GM18511 (cell line): Measurements from ENCODE around the gene MMP7.
"Not testable (repeated sequence)": the region's sequence is repeated elsewhere in the genome, so short reads cannot be mapped to it uniquely, and the experiment has no call there.

ENCODE experiments used
- ATAC-seq: cut with Tn5 transposase; IDR thresholded peaks from one replicate; pipeline ENCODE4 v1.9.1; 2021; ENCODE audit warnings: mild to moderate bottlenecking, moderate library complexity; ENCODE audit not compliant: unreplicated experiment

The MMP7 gene

DNA sequence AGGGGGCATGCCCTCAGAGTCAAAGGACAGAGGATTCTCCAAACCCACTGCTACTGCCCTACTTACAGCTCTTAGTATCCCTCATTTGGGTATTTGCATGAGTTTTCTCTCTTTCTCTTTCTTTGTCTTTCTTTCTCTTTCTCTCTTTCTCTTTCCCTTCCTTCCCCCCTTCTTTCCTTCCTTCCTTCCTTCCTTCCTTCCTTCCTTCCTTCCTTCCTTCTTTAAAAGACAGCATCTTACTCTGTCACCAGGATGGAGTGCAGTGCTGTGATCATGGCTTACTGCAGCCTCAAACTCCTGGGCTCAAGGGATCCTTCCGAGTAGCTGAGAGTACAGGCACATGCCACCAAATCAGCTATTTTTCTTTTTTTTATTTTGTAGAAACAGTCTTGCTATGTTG lies 14.0 kb upstream of the MMP7 start:
- ATAC-seq, result no peak

DNA sequence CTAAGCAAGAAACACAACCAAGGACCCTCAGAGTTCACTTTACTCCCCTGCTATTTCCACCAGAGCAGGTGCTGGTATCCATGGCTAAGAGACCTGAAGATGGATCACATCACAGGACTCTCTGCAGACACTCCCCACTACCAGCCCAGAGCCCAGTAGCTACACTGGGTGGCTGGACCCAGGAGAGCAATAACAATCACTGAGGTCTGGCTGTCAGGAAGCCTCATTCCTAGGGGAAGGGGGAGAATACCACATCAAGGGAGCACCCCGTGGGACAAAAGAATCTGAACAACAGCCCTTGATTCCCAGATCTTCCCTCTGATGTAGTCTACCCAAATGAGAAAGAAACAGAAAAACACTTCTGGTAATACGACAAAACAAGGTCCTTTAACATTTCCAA lies 9.0 kb upstream of the MMP7 start:
- no peak for ATAC-seq

DNA sequence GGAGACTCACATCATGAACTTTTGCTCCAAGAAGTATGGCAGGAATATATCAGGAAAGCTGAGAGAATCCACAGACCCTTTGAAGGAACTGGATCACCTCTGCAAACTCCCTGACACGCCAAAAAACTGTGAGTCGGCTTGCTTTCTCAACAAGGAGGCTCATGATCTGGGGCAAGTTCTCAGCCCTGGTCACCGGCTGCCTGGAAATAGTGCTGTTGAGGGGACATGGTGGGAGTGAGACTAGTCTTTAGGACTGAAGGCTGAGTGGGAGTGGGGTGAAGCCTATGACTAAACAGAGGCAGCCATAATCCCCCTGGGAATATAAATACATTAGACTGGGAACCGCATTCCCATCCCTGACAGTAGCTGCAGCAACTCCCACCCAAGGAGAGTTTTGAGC lies 8.4 kb upstream of the MMP7 start:
- no peak for ATAC-seq

DNA sequence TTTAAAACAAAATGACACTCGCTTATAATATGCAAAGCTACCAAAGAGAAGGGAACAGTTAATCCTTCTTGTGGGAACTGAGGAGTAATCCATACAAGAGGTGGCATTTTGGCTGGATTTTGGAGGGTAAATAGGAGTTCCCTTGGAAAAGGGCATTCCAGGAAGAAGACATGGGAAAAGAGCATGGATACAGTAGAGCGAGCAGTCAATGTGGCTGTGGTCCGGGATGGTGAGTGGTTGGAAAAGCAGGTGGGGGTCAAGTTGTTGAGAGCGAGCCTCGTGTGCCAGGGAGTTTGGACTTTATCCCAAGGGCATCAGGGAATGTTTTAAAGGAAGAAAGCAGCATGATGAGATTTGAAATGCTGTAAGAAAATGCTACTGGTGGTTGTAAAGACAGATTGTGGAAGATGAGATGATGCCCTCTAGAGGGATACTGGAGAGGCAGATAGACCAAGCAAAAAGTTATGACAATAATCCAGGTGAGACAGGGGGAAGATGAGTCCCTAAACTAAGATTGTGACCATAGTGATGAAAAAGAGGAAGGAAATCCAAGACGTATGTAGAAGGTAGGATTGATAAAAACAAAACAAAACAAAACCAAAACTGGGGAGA lies 3.8 kb upstream of the MMP7 start:
- ATAC-seq, result no peak

DNA sequence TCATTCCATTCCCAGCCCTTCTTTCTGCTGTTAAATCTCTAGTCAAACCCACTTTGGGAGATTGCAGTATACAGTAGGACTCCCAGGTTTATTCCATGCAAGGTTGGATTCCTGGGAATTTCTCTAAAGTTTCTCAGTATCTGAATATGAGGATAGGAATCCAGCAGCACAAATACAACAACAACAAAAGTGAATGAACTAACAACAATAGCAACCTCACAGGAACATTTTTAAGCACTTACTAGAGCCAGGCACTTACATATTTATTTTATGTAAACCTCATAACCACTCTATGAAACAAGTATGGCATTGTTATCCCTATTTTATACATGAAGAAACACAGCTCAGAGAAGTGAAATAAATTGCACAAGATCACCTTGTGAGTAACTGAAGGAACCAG lies 1.9 kb downstream of the MMP7 start:
- ATAC-seq, result no peak

DNA sequence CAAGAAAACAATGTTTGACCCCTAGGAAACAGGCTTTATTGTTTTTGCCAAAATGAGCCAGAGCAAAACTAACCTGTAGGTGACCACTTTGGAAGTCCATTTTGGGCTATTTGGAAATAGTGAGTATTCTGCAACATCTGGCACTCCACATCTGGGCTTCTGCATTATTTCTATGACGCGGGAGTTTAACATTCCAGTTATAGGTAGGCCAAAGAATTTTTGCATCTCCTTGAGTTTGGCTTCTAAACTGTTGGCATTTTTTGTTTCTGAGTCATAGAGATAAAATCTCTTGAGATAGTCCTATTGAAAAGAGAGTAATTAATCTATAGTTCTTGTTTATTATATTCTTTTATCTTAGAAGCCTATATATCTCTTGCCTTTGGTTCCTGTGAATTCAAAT lies 2.9 kb downstream of the MMP7 start:
- no peak for ATAC-seq

DNA sequence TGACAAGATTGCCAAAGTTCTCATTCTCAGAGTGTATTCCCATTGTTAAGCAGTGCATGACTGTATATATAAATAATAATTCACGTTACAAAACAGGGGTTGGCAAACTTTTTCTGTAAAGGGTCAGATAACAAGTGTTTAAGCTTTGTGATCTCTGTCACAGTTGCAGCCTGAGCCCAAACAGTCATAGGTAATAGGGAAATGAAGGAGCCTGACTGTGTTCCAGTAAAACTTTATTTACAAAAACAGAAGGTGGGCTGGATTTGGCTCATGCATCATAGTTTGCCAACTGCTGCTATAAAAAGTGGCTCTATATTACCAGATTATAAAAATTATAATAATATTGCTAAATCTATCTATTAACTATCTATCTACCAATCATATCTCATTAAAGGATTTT lies 3.5 kb downstream of the MMP7 start:
- ATAC-seq, result no peak

DNA sequence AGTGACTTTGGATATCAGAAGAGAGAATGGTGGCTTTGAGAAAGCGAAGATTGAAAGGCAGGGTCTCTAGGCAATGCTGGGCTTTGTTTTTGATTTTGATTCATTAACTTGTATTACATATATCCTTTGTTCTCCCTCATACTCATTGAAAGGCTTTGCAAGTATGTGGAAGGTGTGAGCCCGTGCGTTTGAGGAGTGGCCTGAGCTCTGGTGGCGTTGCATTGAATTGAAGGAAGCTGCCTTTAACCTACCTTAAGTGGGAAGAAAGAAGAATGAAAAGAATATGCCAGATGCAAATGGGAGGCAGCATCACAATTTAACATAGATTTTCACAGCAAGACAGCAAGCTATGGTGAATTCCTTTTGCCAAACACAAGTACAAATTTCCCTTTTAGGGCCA lies 6.7 kb downstream of the MMP7 start:
- no peak for ATAC-seq

DNA sequence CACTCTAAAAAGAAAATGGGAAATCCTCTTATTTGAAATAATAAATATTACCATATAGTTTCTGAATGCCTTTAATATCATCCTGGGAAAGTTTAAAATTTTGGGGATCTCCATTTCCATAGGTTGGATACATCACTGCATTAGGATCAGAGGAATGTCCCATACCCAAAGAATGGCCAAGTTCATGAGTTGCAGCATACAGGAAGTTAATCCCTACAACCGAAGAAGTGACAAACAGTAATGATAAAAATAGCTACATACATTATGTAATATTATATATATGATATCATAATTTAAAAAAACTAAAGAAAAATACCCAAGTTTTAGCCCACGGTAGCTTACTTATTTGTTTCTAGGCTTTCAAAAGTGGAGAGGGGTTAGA lies 7.4 kb downstream of the MMP7 start:
- no peak for ATAC-seq

DNA sequence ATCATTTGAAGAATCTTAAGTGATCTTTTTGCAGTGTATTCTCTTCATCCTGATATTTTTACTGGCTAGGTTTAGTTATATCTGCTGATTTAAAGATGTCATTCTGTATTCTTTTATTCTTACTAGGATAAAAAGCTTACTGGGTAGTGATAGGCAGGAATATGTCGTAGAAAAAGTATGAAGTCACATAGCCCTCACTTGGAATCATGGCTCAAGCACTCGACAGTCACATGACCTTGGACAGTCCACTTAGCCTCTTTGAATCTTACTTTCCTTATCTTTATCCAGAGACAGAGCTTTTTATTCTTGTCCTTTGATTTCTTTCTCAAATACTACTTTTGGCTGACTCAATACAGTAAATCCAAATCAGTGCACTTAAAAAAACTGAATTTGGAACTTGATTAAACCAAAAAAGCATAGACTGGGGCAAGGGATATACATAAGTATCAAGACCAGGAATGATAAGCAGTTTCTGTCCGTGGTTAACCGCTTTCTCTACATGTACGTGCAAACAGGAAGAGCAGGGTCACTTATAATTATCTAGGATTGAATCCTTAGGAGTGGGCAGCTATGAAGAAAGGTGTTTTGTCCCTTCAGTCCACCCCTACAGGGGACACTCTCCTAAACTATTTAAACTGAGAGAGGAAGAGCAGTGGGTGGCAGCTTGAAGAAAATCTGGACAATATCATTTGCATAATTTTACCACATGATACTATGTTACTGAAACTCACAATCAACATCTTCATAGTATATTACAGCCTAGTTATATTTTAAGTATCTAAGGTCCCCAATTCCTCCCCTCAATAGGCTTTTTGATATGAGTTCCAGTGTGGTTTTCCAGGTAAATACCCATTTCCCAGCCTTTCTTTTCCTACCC lies 8.0 kb downstream of the MMP7 start:
- peak; percentile 74 for ATAC-seq

DNA sequence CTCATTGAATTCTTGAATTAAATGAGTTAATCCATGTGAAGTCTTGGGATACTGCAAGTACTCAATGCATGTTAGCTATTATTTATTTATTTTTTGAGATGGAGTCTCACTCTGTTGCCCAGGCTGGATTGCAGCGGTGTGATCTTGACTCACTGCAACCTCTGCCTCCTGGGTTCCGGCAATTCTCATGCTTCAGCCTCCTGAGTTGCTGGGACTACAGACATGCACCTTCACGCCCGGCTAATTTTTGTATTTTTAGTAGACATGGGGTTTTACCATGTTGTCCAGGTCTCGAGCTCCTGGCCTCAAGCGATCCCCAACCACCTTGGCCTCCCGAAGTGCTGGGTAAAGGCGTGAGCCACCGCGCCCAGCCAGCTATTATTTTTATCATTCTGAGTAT lies 9.4 kb downstream of the MMP7 start:
- no peak for ATAC-seq

DNA sequence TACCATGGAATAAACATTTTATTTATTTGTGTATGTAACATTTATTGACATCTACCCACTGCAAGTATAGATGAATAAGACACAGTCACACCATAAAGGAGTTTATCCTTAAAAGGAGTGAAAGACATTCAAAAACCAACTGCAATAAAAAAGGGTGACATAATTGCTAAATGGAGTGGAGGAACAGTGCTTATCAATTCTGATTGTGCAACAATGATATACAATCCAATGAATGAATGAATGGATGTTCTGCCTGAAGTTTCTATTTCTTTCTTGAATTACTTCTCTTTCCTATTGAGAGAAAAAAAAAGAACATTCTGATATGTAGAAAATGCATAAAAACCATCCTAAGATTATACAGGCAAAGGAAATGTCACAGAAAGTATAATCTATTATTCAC lies 10.0 kb downstream of the MMP7 start:
- ATAC-seq, result no peak

DNA sequence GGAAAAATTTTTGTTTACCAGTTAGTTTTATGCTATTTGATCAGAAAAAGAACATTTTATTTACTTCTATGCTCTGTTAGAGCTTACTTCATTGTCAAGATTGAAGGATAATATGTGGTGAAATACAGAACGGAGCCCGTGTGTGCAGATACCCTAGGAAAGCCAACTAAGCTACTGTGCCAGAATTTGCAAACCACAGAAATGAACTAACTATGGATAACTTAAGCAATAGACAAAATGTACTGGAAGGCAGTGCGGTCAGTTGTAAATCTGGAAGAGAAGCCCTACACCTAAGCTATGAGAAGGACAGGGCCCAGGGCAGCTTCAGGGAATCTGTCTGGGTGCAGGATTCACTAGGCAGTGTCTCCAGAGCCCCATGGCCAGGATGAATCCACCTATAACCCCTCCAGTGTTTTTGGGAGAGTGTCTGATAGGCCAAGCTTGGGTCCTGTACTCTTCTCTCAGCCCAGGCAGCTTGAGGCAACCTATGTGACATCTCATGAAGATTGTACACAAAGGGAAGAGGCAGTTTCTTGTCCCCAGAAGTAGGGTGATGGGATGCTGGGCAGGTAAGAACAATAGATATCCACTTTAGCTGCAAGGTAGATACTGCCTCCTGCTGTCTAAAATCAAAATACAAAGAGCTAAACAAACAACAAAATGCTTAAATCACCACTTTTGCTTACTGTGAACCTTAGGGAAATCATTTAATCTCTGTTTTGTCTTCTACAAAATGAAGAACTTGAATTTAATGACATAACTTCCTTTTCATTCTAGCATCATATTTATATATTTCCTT lies 12.1 kb downstream of the MMP7 start:
- no peak for ATAC-seq

DNA sequence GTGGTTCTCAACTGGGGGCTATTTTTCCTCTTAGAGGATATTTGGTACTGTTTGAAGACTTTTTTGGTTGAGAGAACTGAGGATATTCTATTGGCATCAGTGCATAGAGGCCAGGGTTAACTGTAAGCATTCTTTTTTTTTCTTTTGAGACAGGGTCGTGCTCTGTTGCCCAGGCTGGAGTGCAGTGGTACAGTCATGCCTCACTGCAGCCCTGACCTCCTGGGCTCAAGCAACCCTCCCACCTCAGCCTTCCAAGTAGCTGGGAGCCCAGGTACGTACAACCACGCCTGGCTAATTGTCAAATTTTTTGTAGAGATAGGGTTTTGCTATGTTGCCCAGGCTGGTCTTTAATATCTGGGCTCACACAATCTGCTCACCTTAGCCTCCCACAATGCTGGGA lies 12.9 kb downstream of the MMP7 start:
- ATAC-seq, result peak; percentile 87

DNA sequence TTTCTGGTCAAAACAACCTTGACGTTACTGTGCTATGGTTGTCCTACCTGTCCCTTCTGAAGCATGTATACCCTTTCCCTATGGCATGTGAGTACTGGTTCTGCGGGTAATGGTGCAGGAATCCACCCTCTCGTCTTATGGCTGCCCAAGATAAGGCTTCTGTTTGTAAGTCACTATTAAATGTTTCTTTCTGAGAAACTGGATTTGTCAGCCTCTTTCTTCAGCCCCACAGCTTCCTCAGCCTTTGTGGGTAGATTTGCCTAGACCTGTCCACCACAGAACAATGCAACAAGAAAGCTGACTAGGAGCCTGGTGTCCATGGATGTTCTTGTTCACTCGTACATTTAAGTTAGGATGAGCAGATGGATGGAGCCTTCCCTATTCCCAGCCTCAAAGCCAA lies 14.4 kb downstream of the MMP7 start:
- ATAC-seq, result no peak

DNA sequence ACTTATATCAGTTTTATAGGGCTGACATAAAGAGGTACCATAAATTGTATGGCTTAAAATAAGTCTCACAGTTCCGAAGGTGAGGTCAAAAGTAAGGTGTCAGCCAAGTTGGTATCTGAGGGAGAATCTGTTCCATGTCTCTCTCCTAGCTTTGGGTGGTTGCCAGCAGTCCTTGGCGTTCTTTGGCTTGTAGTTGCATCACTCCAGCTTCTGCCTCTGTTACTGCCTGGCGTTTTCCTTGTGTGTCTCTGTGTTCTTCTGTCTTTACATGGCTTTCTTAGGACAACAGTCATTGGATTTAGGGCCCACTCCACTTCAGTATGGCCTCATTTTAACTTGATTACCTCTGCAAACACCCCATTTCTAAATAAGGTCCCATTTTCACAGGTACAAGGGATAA lies 16.7 kb downstream of the MMP7 start:
- no peak for ATAC-seq

DNA sequence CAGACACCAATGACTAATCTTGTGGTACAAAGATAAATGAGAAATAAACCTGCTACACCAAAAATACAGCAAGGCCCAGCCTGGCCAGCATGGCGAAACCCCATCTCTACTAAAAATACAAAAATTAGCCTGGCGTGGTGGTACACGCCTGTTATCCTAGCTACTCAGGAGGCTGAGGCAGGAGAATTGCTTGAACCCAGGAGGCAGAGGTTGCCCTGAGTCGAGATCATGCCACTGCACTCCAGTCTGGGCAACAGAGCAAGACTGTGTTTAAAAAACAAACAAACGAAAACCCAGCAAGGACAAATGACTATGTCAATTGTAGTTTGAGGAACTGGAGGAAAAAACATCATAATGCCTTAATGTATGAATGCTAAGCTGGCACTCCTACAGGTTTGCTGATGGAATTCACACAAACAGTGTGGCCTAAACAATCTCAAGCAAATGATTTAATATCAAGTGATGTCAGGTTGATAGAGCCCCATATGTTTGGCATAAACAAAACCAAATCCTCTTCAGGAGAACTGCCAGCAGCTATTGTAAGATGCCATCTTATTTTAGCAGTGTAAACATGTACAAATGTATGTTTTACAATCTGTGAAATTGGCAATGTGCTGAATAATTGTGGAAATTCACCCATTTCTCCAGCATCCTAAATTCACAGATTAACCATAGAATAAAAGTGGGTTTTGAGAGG lies 20.0 kb downstream of the MMP7 start:
- ATAC-seq, result no peak

DNA sequence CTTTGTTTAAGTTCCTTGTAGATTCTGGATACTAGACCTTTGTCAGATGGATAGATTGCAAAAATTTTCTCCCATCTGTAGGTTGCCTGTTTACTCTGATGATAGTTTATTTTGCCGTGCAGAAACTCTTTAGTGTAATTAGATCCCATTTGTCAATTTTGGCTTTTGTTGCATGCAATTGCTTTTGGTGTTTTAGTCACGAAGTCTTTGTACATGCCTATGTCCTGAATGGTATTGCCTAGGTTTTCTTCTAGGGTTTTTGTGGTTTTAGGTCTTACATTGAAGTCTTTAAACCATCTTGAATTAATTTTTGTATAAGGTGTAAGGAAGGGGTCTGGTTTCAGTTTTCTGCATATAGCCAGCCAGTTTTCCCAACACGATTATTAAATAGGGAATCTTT lies 27.7 kb downstream of the MMP7 start:
- not testable (repeated sequence) for ATAC-seq

DNA sequence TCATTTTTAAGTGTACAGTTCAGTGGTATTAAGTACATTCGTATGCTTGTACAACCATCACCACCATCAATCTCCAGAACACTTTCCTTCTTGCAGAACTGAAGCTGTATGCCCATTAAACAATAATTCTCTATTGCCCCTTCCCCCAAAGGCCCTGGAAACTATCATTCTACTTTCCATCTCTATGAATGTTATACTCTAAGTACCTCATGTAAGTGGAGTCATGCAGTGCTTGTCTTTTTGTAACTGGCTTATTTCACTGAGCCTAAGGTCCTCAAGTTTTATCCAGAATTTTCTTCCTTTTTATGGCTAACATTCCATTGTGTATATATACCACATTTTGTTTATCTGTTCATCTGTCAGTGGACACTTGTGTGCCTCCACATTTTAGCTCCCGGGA lies 29.7 kb downstream of the MMP7 start:
- ATAC-seq, result no peak

DNA sequence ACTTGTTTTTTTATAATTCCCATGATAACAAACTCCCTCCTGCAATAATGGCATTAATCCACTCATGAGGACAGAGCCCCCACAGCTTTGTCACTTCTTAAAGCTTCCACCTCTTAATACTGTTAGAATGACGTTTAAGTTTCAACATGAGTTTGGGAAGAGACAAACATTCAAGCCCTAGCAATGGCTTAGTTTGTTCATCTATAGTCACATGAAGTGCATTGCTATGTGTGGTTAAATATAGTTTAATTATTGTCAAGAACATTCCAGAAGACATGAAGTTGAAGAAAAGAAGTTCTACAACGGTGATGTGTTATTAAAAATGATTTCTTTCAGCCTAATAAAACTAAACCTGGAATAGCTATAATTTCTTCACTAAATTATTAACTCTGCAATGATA lies 30.6 kb downstream of the MMP7 start:
- ATAC-seq, result no peak

DNA sequence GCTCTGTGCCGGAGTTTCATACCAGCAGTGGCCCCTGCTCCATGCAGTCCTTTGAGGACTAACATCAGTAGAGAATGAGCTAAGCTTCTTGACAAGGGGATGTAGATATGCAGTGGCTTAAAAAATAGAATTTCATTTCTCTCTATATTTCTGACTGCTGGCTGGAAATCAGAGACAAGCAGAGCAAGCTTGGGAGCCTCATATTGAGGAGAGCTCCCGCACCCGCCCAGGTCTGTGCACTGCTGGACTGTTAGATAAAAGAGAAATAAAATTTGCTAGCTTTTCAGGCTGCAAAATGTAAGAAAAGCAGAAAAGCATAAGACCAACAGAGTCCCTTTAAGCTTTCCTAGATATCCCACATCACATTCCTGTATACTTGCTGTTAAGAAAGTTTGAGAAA lies 31.4 kb downstream of the MMP7 start:
- ATAC-seq, result no peak
